Effector memory CD4-positive, alpha-beta T cell (primary cell): Measurements from ENCODE around the gene IDH3B.
"Not testable (repeated sequence)": the region's sequence is repeated elsewhere in the genome, so short reads cannot be mapped to it uniquely, and the experiment has no call there.

Experiments used
- DNase-seq, 3 donors: peaks; one replicate each; pipeline ENCODE4 v3.0.0-alpha.2; 2020
- H3K27ac ChIP-seq: 2 replicates; pipeline ENCODE4 v1.7.0; 2013; ENCODE audit warnings: mild to moderate bottlenecking, low read length, moderate library complexity; ENCODE audit not compliant: insufficient read depth, poor library complexity, severe bottlenecking
- H3K27me3 ChIP-seq: replicated peaks from 2 replicates; pipeline ENCODE4 v1.7.0; 2013; ENCODE audit warnings: mild to moderate bottlenecking, low read length; ENCODE audit not compliant: insufficient read depth, control insufficient read depth, poor library complexity, severe bottlenecking
- H3K36me3 ChIP-seq: 2 replicates; pipeline ENCODE4 v1.7.0; 2013; ENCODE audit warnings: mild to moderate bottlenecking, low read length, moderate library complexity; ENCODE audit not compliant: control insufficient read depth, insufficient read depth
- H3K4me1 ChIP-seq: 2 replicates; pipeline ENCODE4 v1.7.0; 2013; ENCODE audit warnings: low read length, mild to moderate bottlenecking; ENCODE audit not compliant: control insufficient read depth, insufficient read depth, poor library complexity, severe bottlenecking
- H3K4me3 ChIP-seq: 2 replicates; pipeline ENCODE4 v1.7.0; 2013; ENCODE audit warnings: low read length, low read depth, mild to moderate bottlenecking; ENCODE audit not compliant: insufficient read depth, poor library complexity, severe bottlenecking
- H3K9me3 ChIP-seq: 2 replicates; pipeline ENCODE4 v1.7.0; 2013; ENCODE audit warnings: mild to moderate bottlenecking, low read length, moderate library complexity; ENCODE audit not compliant: control insufficient read depth

Gene IDH3B

GRCh38 chr20:2690213-2690612 lies 26.2 kb upstream of the IDH3B start:
- Histone ChIP-seq H3K9me3 (no peaks in the 10 kb centered on the region), H3K27ac (no peak overlapping the region), H3K4me1 (peaks cover 11% of the 10 kb centered on the region), H3K4me3 (no peak overlapping the region), H3K27me3 (peaks cover 7% of the 10 kb centered on the region), H3K36me3 (no peaks in the 10 kb centered on the region)
- no peak for DNase-seq

- no peak overlapping the region for H3K4me3 ChIP-seq
- no peaks in the 10 kb centered on the region for H3K36me3 ChIP-seq
- no peak overlapping the region for H3K27ac ChIP-seq
- no peaks in the 10 kb centered on the region for H3K9me3 ChIP-seq
- H3K27me3 ChIP-seq, result no peaks in the 10 kb centered on the region
- H3K4me1 ChIP-seq, result peaks cover 4% of the 10 kb centered on the region
- peak; percentile 54 to 58 (median 56) for DNase-seq
Measured at GRCh38 chr20:2688041-2688591, 24.1 kb upstream of the IDH3B start.

GRCh38 chr20:2687514-2687913 lies 23.5 kb upstream of the IDH3B start:
- H3K9me3 ChIP-seq, result no peaks in the 10 kb centered on the region
- H3K4me3 ChIP-seq, result no peak overlapping the region
- no peak overlapping the region for H3K27ac ChIP-seq
- no peaks in the 10 kb centered on the region for H3K36me3 ChIP-seq
- no peaks in the 10 kb centered on the region for H3K27me3 ChIP-seq
- DNase-seq, result no peak
- H3K4me1 ChIP-seq, result peaks cover 4% of the 10 kb centered on the region

- not testable (repeated sequence) for DNase-seq, H3K27me3 ChIP-seq, H3K4me1 ChIP-seq
Measured at GRCh38 chr20:2684817-2685216, 20.8 kb upstream of the IDH3B start.

GRCh38 chr20:2682040-2682439 lies 18.0 kb upstream of the IDH3B start:
- not testable (repeated sequence) for DNase-seq, H3K4me1 ChIP-seq, H3K27ac ChIP-seq, H3K4me3 ChIP-seq, H3K36me3 ChIP-seq, H3K9me3 ChIP-seq, H3K27me3 ChIP-seq

More at GRCh38 chr20:2684817-2685216, 20.8 kb upstream of the IDH3B start:
- not testable (repeated sequence) for H3K36me3 ChIP-seq, H3K4me3 ChIP-seq, H3K27ac ChIP-seq, H3K9me3 ChIP-seq

DNA sequence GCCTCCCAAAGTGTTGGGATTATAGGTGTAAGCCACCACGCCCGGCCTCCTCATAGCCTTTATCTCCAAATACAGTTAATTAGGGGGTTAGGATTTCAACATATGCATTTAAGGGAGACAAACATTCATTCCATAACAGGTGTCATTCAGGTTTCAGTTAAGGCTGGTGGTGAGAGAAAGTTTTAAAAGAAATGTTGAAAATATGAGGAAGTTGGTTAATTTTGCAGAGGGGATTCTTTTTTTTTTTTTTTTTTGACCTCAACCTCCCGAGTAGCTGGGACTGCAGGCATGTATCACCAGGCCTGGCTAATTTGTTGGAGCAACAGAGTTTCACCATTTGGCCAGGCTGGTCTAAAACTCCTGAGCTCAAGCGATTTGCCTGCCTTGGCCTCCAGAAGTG lies 16.0 kb upstream of the IDH3B start:
- Histone ChIP-seq H3K4me1 (no peaks in the 10 kb centered on the region), H3K4me3 (no peak overlapping the region), H3K27me3 (no peaks in the 10 kb centered on the region), H3K27ac (no peak overlapping the region), H3K36me3 (no peaks in the 10 kb centered on the region), H3K9me3 (no peaks in the 10 kb centered on the region)
- DNase-seq, result no peak

GRCh38 chr20:2673453-2673852 lies 9.4 kb upstream of the IDH3B start:
- no peaks in the 10 kb centered on the region for H3K9me3 ChIP-seq
- no peaks in the 10 kb centered on the region for H3K36me3 ChIP-seq
- no peak for DNase-seq
- H3K27ac ChIP-seq, result no peak overlapping the region
- no peaks in the 10 kb centered on the region for H3K27me3 ChIP-seq
- H3K4me3 ChIP-seq, result no peak overlapping the region
- no peaks in the 10 kb centered on the region for H3K4me1 ChIP-seq

DNA sequence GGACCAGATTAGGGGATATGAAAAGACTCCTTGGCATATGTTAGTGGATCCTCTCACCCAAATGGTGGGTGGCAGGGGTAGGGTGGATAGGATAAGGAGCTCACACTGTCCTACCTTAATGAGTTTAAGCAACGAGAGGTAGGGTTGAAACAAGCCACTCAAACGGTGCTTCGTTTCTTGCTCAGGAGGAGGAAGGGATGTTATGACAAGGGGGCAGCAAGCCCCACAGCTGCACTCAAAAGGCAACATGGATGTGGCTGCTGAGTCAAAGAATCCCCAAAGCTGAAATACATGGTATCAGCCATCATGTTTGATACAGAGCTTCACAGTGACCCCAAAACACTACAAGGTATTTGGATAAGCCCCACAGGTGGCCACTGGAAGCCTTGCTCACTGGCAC lies 8.4 kb upstream of the IDH3B start:
- no peaks in the 10 kb centered on the region for H3K36me3 ChIP-seq
- H3K27me3 ChIP-seq, result no peaks in the 10 kb centered on the region
- no peak overlapping the region for H3K4me3 ChIP-seq
- no peak for DNase-seq
- no peaks in the 10 kb centered on the region for H3K9me3 ChIP-seq
- no peaks in the 10 kb centered on the region for H3K4me1 ChIP-seq
- no peak overlapping the region for H3K27ac ChIP-seq

- DNase-seq, result no peak
- no peak overlapping the region for H3K27ac ChIP-seq
- H3K27me3 ChIP-seq, result no peaks in the 10 kb centered on the region
Measured at GRCh38 chr20:2671977-2672376, 8.0 kb upstream of the IDH3B start.

DNA sequence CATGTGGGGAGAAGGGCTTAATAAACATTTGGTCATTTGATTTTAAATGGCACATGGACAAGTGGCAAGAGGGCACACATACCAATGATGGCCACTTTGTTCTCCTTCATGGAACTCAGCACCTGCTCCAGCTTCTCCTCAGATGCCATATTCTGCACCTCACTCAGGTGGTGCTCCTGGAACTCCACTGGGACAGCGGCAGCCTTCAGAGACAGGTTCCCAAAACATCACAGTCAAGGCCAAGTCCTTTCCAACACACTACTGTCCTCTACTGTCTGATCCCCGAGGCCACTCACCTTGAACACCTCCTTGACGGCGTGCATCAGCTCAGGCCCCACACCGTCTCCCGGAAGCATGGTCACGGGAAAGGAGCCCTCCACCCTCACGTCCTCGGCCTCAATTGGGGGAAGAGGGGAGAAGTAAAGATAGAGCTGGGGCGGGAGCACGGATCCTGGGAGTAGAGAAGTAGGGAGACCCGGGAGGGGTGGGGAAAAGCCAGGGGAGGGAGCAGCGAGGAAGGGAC lies 591 bp downstream of the IDH3B start:
- H3K4me3 ChIP-seq, result peak overlapping the region; percentile 77

More at GRCh38 chr20:2671977-2672376, 8.0 kb upstream of the IDH3B start:
- no peak overlapping the region for H3K4me3 ChIP-seq
- H3K4me1 ChIP-seq, result no peaks in the 10 kb centered on the region
- H3K9me3 ChIP-seq, result no peaks in the 10 kb centered on the region
- H3K36me3 ChIP-seq, result no peaks in the 10 kb centered on the region

More for the DNA sequence above, 591 bp downstream of the IDH3B start:
- DNase-seq, result no peak
- Histone ChIP-seq H3K9me3 (no peaks in the 10 kb centered on the region), H3K36me3 (peaks cover 34% of the 10 kb centered on the region), H3K4me1 (peaks cover 8% of the 10 kb centered on the region), H3K27ac (peak overlapping the region; percentile 76), H3K27me3 (no peaks in the 10 kb centered on the region)
